ENCODE data around the gene CYP1B1.

DNA sequence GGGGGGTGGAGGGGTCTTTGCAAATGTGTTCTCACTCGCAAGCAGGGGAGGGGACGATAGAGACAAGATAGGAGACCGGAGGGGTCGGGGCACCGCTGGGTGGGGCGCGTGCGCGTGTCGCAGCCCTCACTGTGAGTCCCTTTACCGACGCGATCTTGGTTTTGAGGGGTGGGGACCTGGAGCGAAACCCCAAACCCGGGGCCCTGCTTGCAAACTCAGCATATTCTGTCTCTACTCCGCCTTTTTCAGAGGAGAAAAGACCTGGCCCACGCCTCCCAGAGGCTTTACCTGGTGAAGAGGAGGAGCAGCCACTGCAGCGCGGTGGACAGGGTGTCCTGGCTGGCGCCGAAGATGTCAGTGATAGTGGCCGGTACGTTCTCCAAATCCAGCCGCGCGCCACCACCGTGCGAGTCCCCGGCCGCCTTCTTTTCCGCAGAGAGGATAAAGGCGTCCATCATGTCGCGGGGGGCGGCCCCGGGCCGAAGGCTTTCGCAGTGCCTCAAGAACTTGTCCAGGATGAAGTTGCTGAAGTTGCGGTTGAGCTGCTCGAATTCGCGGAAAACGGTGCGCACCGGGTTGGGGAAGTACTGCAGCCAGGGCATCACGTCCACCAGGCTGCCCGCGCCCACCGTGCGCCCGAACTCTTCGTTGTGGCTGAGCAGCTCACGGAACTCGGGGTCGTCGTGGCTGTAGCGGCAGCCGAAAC is 1.7 kb downstream of the CYP1B1 start:
- TF ChIP-seq, protein P1, sequence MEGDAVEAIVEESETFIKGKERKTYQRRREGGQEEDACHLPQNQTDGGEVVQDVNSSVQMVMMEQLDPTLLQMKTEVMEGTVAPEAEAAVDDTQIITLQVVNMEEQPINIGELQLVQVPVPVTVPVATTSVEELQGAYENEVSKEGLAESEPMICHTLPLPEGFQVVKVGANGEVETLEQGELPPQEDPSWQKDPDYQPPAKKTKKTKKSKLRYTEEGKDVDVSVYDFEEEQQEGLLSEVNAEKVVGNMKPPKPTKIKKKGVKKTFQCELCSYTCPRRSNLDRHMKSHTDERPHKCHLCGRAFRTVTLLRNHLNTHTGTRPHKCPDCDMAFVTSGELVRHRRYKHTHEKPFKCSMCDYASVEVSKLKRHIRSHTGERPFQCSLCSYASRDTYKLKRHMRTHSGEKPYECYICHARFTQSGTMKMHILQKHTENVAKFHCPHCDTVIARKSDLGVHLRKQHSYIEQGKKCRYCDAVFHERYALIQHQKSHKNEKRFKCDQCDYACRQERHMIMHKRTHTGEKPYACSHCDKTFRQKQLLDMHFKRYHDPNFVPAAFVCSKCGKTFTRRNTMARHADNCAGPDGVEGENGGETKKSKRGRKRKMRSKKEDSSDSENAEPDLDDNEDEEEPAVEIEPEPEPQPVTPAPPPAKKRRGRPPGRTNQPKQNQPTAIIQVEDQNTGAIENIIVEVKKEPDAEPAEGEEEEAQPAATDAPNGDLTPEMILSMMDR (conservative IDR thresholded peaks at IDR 0.05 in 1 of 2, IDR thresholded peaks at IDR 0.05 in 1 of 2; ENCODE audit: extremely low read depth in 1 of 2, insufficient read depth in 1 of 2, low read depth in 1 of 2, low read length in 2 of 2): no peak
- no peak for TF ChIP-seq EZH2 (IDR thresholded peaks at IDR 0.05; ENCODE audit: borderline replicate concordance, low read length)

Data from mammary epithelial cell (primary cell).